IMR-90 (cell line): Measurements from ENCODE around the gene PUS7L. TPM values are rescaled to one million over a fixed set of nuclear protein-coding genes. Genes with fewer than 3 reads are reported as not detected.

Source experiments
- ATAC-seq: fragments of 200-7000 bp; cut with Tn5 transposase; 2 replicates; pipeline ENCODE4 v1.9.1; 2020; ENCODE audit warnings: low read depth, mild to moderate bottlenecking, moderate library complexity
- BruUV-seq: library from RNA; stranded (reverse); fragments of 400-500 nt; replicated peaks from 2 replicates; lab custom pipeline; 2021; lab: Mats Ljungman, UMichigan
- CTCF ChIA-PET: fragments of 300-600 bp; formaldehyde crosslinking; extraction: SDS; loops from one replicate; lab custom pipeline; 2021; ENCODE audit warnings: antibody characterized with exemption; lab: Yijun Ruan, JAX
- POLR2A ChIA-PET: fragments of 300-600 bp; sonication (Branson Sonifier 250); formaldehyde crosslinking; loops from one replicate; lab custom pipeline; 2022; ENCODE audit warnings: antibody characterized with exemption; ENCODE audit not compliant: unreplicated experiment; lab: Charles Lee
- DNase-seq: peaks from one replicate; pipeline ENCODE4 v3.0.0; 2013
- H2AFZ ChIP-seq: replicated peaks from 2 replicates; pipeline ENCODE3; 2013; ENCODE audit warnings: low read length, mild to moderate bottlenecking; ENCODE audit not compliant: poor library complexity
- H2AK5ac ChIP-seq: 2 replicates; pipeline ENCODE4 v1.6.1; 2013; ENCODE audit warnings: low read depth, low read length, inconsistent platforms
- H2AK9ac ChIP-seq: replicated peaks from 2 replicates; pipeline ENCODE3; 2013; ENCODE audit warnings: mild to moderate bottlenecking, low read depth, low read length, moderate library complexity; ENCODE audit not compliant: poor library complexity
- H2BK120ac ChIP-seq: 2 replicates; pipeline ENCODE4 v1.6.1; 2013; ENCODE audit warnings: low read depth, low read length, inconsistent platforms
- H2BK15ac ChIP-seq: 3 replicates; pipeline ENCODE4 v1.6.1; 2013; ENCODE audit warnings: low read depth, low read length, inconsistent platforms
- H2BK20ac ChIP-seq: 2 replicates; pipeline ENCODE4 v1.6.1; 2013; ENCODE audit warnings: low read depth, mild to moderate bottlenecking, inconsistent platforms, low read length, moderate library complexity
- H2BK5ac ChIP-seq: 2 replicates; pipeline ENCODE4 v1.6.1; 2013; ENCODE audit warnings: mild to moderate bottlenecking, low read depth, low read length, inconsistent platforms; ENCODE audit not compliant: poor library complexity, severe bottlenecking
- H3K14ac ChIP-seq: replicated peaks from 2 replicates; pipeline ENCODE4 v1.6.1; 2013; ENCODE audit warnings: low read depth, low read length, inconsistent platforms
- H3K18ac ChIP-seq: 2 replicates; pipeline ENCODE4 v1.6.1; 2013; ENCODE audit warnings: low read depth, low read length, control low read depth
- H3K23ac ChIP-seq: 2 replicates; pipeline ENCODE4 v1.6.1; 2013; ENCODE audit warnings: low read depth, low read length, inconsistent platforms
- H3K27ac ChIP-seq: 2 replicates; pipeline ENCODE4 v1.5.1; 2013; ENCODE audit warnings: mild to moderate bottlenecking, control low read depth, low read length; ENCODE audit not compliant: insufficient read depth
- H3K27me3 ChIP-seq: 2 replicates; pipeline ENCODE4 v1.6.1; 2013; ENCODE audit warnings: low read length; ENCODE audit not compliant: control insufficient read depth, insufficient read depth
- H3K36me3 ChIP-seq: 2 replicates; pipeline ENCODE4 v1.6.1; 2013; ENCODE audit warnings: low read length, mixed read lengths; ENCODE audit not compliant: control insufficient read depth, insufficient read depth
- H3K4ac ChIP-seq: 2 replicates; pipeline ENCODE4 v1.6.1; 2013; ENCODE audit warnings: low read depth, low read length, inconsistent platforms
- H3K4me1 ChIP-seq: 2 replicates; pipeline ENCODE4 v1.6.1; 2013; ENCODE audit warnings: low read length, mixed read lengths; ENCODE audit not compliant: control insufficient read depth, insufficient read depth
- H3K4me2 ChIP-seq: 2 replicates; pipeline ENCODE4 v1.6.1; 2013; ENCODE audit warnings: low read depth, mild to moderate bottlenecking, control low read depth, low read length, moderate library complexity
- H3K4me3 ChIP-seq: 2 replicates; pipeline ENCODE4 v1.5.1; 2013; ENCODE audit warnings: low read depth, mild to moderate bottlenecking, control low read depth, low read length, moderate library complexity; ENCODE audit not compliant: insufficient read depth
- H3K56ac ChIP-seq: 2 replicates; pipeline ENCODE4 v1.6.1; 2013; ENCODE audit warnings: low read length, inconsistent platforms; ENCODE audit not compliant: insufficient read depth; ENCODE audit errors: extremely low read depth
- H3K79me1 ChIP-seq, 2 experiments: 2 replicates each; pipeline ENCODE4 v1.6.1; 2013; ENCODE audit warnings: low read length in 2 of 2, inconsistent platforms in 1 of 2, low read depth in 1 of 2
- H3K9ac ChIP-seq: 2 replicates; pipeline ENCODE4 v1.6.1; 2013; ENCODE audit warnings: low read depth, low read length, control low read depth
- H3K9me1 ChIP-seq: 2 replicates; pipeline ENCODE4 v1.6.1; 2013; ENCODE audit warnings: low read length, inconsistent platforms; ENCODE audit not compliant: insufficient read depth
- H3K9me3 ChIP-seq: 2 replicates; pipeline ENCODE4 v1.6.1; 2013; ENCODE audit warnings: low read length; ENCODE audit not compliant: control insufficient read depth, insufficient read depth
- H4K20me1 ChIP-seq: 2 replicates; pipeline ENCODE4 v1.6.1; 2013; ENCODE audit warnings: low read length, inconsistent platforms; ENCODE audit not compliant: insufficient read depth
- H4K5ac ChIP-seq: 2 replicates; pipeline ENCODE4 v1.6.1; 2013; ENCODE audit warnings: mild to moderate bottlenecking, low read depth, low read length, control low read depth
- H4K8ac ChIP-seq, 2 experiments: 2 replicates each; pipeline ENCODE4 v1.6.1; 2013; ENCODE audit warnings: low read depth in 2 of 2, low read length in 2 of 2, control low read depth in 1 of 2, inconsistent platforms in 1 of 2
- H4K91ac ChIP-seq: 2 replicates; pipeline ENCODE4 v1.6.1; 2013; ENCODE audit warnings: low read depth, low read length, inconsistent platforms; ENCODE audit not compliant: insufficient read depth
- BHLHE40 ChIP-seq: fragments of 150-350 bp; IDR thresholded peaks from 2 replicates; pipeline ENCODE4 v1.6.1; 2016; ENCODE audit warnings: mild to moderate bottlenecking, low read depth, low read length
- FOS ChIP-seq: fragments of 150-350 bp; IDR thresholded peaks from 2 replicates; pipeline ENCODE4 v1.6.1; 2016; ENCODE audit warnings: low read depth, low read length
- MAFK ChIP-seq: IDR thresholded peaks from 2 replicates; pipeline ENCODE4 v1.6.1; 2012; ENCODE audit warnings: low read depth, low read length, improper control_type of control experiment
- MAZ ChIP-seq: IDR thresholded peaks from 2 replicates; pipeline ENCODE4 v1.6.1; 2012; ENCODE audit warnings: low read depth, mild to moderate bottlenecking, low read length, improper control_type of control experiment, moderate library complexity, borderline replicate concordance
- MXI1 ChIP-seq: IDR thresholded peaks from 2 replicates; pipeline ENCODE4 v1.6.1; 2012; ENCODE audit warnings: low read depth, mild to moderate bottlenecking, low read length, moderate library complexity, borderline replicate concordance
- NFE2L2 ChIP-seq: fragments of 150-350 bp; IDR thresholded peaks from 2 replicates; pipeline ENCODE4 v1.6.1; 2016; ENCODE audit warnings: low read depth, mild to moderate bottlenecking, low read length
- POLR2A ChIP-seq: IDR thresholded peaks from 2 replicates; pipeline ENCODE4 v1.6.1; 2012; ENCODE audit warnings: mild to moderate bottlenecking, low read depth, low read length
- RAD21 ChIP-seq: IDR thresholded peaks from 2 replicates; pipeline ENCODE4 v1.6.1; 2012; ENCODE audit warnings: low read length, improper control_type of control experiment
- RFX5 ChIP-seq: IDR thresholded peaks from 2 replicates; pipeline ENCODE4 v1.8.0; 2012; ENCODE audit warnings: low read depth, mild to moderate bottlenecking, low read length, moderate library complexity
- SMC3 ChIP-seq: fragments of 150-350 bp; IDR thresholded peaks from 2 replicates; pipeline ENCODE4 v1.6.1; 2016; ENCODE audit warnings: low read depth, mild to moderate bottlenecking, antibody characterized with exemption, low read length, moderate library complexity
- WGBS, 2 experiments: methylation state at CpG; one replicate each; pipeline versions ENCODE4 v1.1.5 to v1.1.7; 2013; ENCODE audit warnings: missing lambda C conversion rate in 2 of 2; ENCODE audit not compliant: insufficient read length in 1 of 2; ENCODE audit errors: extremely low coverage in 2 of 2; 5-methylcytosine and 5-hydroxymethylcytosine counted together
- dilution Hi-C: fragments of 300-500 bp; cut with HindIII; formaldehyde crosslinking; loops from one replicate; pipeline ENCODE4 v1.14.3; 2018; ENCODE audit warnings: low sequenced_read_pairs; ENCODE audit not compliant: unreplicated experiment
- in situ Hi-C: fragments of 300-500 bp; cut with MboI; formaldehyde crosslinking; loops from 3 replicates; pipeline ENCODE4 v1.14.3; 2019; ENCODE audit warnings: low sequenced_read_pairs, inconsistent platforms, mixed read lengths
- intact Hi-C: fragments of 100-400 bp; cut with micrococcal nuclease; formaldehyde crosslinking; loops from 2 replicates; pipeline ENCODE4 v1.10.0; 2022
- polyA plus RNA-seq, 3 experiments: library from polyadenylated mRNA; depleted of rRNA; stranded (reverse); fragments of >200 nt; gene quantifications; 2 replicates each; pipeline ENCODE4 v1.2.3, GENCODE V29; 2012; ENCODE audit warnings: low replicate concordance in 1 of 3
- total RNA-seq: library from RNA; depleted of rRNA; stranded (reverse); fragments of >200 nt; gene quantifications from 2 replicates; pipeline ENCODE4 v1.2.3, GENCODE V29; 2012
- TF ChIP-seq, protein P1 (sequence below): conservative IDR thresholded peaks from 2 replicates; pipeline ENCODE4 v1.5.1; 2012; ENCODE audit warnings: mild to moderate bottlenecking, low read depth, low read length, improper control_type of control experiment
- TF ChIP-seq, protein P2 (sequence below): fragments of 150-350 bp; IDR thresholded peaks from 2 replicates; pipeline ENCODE4 v1.6.1; 2017; ENCODE audit warnings: mild to moderate bottlenecking, antibody characterized with exemption, low read length, low read depth
- TF ChIP-seq, protein P3 (sequence below): fragments of 150-350 bp; IDR thresholded peaks from 2 replicates; pipeline ENCODE4 v1.6.1; 2016; ENCODE audit warnings: low read depth, mild to moderate bottlenecking, low read length, moderate library complexity, borderline replicate concordance

The PUS7L gene
- total and polyA plus RNA-seq, 2 of the 4 experiments (the other 2 are of a cell fraction), result 5.1 to 44.8 TPM

DNA sequence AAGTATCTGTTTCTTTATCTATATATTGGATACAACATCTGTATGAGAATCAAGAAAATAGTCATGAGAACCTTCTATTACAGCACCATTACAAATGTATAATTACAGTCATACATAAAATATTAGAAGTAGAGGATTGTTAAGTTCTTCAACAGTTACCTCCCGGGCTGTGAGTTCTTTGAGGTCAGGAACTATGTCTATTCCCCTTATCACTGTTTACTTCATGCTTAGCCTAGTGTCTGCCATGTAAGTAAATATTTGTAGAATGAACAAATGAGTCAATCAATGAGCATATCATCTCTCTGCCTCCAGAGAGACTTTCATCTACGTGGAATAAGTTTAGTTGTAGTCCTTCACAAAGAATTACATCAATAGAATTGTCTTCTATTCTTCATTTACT, 47.2 kb downstream of the PUS7L start:
- H3K9me1 ChIP-seq, result peaks cover 3% of the 10 kb centered on the region; the same call in 1 of the 2 replicates
- no peak overlapping the region for H4K8ac ChIP-seq
- H3K4ac ChIP-seq, result no peak overlapping the region
- no peak overlapping the region for H2AK5ac ChIP-seq
- no peak overlapping the region for H3K4me3 ChIP-seq
- no peaks in the 10 kb centered on the region for H3K4me1 ChIP-seq
- H2BK15ac ChIP-seq, result no peak overlapping the region
- no peak overlapping the region for H3K18ac ChIP-seq
- H2BK20ac ChIP-seq, result no peak overlapping the region
- H4K91ac ChIP-seq, result no peak overlapping the region
- H3K56ac ChIP-seq, result no peak overlapping the region
- ATAC-seq (peak; percentile 78), DNase-seq (peak; percentile 13)
- no CpG with 5 or more reads among the region's 2 CpGs for WGBS, 2 experiments
- no peaks in the 10 kb centered on the region for H4K20me1 ChIP-seq
- H3K36me3 ChIP-seq, result no peaks in the 10 kb centered on the region
- H2AFZ ChIP-seq, result no peak overlapping the region
- no peak overlapping the region for H3K27ac ChIP-seq
- no peaks in the 10 kb centered on the region for H3K79me1 ChIP-seq
- no peaks in the 10 kb centered on the region for H3K9me3 ChIP-seq
- no peak overlapping the region for H4K5ac ChIP-seq
- intact Hi-C loops (no loop called here), dilution Hi-C loops (no loop called here), in situ Hi-C loops (no loop called here)
- no peak overlapping the region for H3K4me2 ChIP-seq
- ChIA-PET CTCF (interaction anchor here (0.5 kb wide), 1 partner anchor 951 kb away, joined by 4 read pairs; no protein-coding TSS in a partner anchor), POLR2A (no interaction called here)
- no TSS peak for BruUV-seq
- no peak overlapping the region for H3K23ac ChIP-seq
- no peak overlapping the region for H2BK5ac ChIP-seq
- no peak for TF ChIP-seq MAFK
- TF ChIP-seq FOS, result no peak
- no peak for TF ChIP-seq MAZ
- no peak for TF ChIP-seq RAD21
- TF ChIP-seq MXI1, result no peak
- TF ChIP-seq POLR2A, result no peak
- TF ChIP-seq, protein P1, sequence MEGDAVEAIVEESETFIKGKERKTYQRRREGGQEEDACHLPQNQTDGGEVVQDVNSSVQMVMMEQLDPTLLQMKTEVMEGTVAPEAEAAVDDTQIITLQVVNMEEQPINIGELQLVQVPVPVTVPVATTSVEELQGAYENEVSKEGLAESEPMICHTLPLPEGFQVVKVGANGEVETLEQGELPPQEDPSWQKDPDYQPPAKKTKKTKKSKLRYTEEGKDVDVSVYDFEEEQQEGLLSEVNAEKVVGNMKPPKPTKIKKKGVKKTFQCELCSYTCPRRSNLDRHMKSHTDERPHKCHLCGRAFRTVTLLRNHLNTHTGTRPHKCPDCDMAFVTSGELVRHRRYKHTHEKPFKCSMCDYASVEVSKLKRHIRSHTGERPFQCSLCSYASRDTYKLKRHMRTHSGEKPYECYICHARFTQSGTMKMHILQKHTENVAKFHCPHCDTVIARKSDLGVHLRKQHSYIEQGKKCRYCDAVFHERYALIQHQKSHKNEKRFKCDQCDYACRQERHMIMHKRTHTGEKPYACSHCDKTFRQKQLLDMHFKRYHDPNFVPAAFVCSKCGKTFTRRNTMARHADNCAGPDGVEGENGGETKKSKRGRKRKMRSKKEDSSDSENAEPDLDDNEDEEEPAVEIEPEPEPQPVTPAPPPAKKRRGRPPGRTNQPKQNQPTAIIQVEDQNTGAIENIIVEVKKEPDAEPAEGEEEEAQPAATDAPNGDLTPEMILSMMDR, result no peak
- TF ChIP-seq, protein P2, sequence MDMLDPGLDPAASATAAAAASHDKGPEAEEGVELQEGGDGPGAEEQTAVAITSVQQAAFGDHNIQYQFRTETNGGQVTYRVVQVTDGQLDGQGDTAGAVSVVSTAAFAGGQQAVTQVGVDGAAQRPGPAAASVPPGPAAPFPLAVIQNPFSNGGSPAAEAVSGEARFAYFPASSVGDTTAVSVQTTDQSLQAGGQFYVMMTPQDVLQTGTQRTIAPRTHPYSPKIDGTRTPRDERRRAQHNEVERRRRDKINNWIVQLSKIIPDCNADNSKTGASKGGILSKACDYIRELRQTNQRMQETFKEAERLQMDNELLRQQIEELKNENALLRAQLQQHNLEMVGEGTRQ, result no peak
- no peak for TF ChIP-seq NFE2L2
- TF ChIP-seq, protein P3, sequence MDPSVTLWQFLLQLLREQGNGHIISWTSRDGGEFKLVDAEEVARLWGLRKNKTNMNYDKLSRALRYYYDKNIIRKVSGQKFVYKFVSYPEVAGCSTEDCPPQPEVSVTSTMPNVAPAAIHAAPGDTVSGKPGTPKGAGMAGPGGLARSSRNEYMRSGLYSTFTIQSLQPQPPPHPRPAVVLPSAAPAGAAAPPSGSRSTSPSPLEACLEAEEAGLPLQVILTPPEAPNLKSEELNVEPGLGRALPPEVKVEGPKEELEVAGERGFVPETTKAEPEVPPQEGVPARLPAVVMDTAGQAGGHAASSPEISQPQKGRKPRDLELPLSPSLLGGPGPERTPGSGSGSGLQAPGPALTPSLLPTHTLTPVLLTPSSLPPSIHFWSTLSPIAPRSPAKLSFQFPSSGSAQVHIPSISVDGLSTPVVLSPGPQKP, result no peak
- no peak for TF ChIP-seq SMC3
- TF ChIP-seq RFX5, result no peak
- no peak for TF ChIP-seq BHLHE40
- no peak overlapping the region for H2AK9ac ChIP-seq
- H2BK120ac ChIP-seq, result no peak overlapping the region
- no peak overlapping the region for H3K14ac ChIP-seq
- no peaks in the 10 kb centered on the region for H3K27me3 ChIP-seq
- no peak overlapping the region for H3K9ac ChIP-seq
